Common myeloid progenitor, CD34-positive (primary cell): ENCODE results near the gene SLC7A6OS.

Experiments used
- CTCF ChIA-PET: fragments of 350-600 bp; sonication (Branson Sonifier 250); formaldehyde crosslinking; loops from one replicate; lab custom pipeline; 2021; ENCODE audit warnings: antibody characterized with exemption; lab: Charles Lee
- POLR2A ChIA-PET: fragments of 350-600 bp; sonication (Branson Sonifier 250); formaldehyde crosslinking; loops from one replicate; lab custom pipeline; 2021; ENCODE audit warnings: antibody characterized with exemption; lab: Charles Lee
- DNase-seq, 3 donors: peaks; one replicate each; pipeline versions ENCODE4 v3.0.0 to v3.0.0-alpha.2; 2013
- H3K27ac ChIP-seq, 2 experiments: 1 replicate in 1 of 2; 2 replicates in 1 of 2; pipeline ENCODE4 v1.7.0; 2013; ENCODE audit warnings: inconsistent platforms in 2 of 2, low read length in 2 of 2, mild to moderate bottlenecking in 2 of 2, low read depth in 1 of 2, moderate library complexity in 1 of 2; ENCODE audit not compliant: severe bottlenecking in 2 of 2, insufficient read depth in 1 of 2, poor library complexity in 1 of 2
- H3K27me3 ChIP-seq, 5 experiments: replicated peaks in 2 of 5; 1 replicate in 3 of 5; 2 replicates in 2 of 5; pipeline versions ENCODE4 v1.6.1 to v1.7.0; 2013; ENCODE audit warnings: low read length in 4 of 5, mild to moderate bottlenecking in 2 of 5, moderate library complexity in 2 of 5, inconsistent platforms in 1 of 5; ENCODE audit not compliant: insufficient read depth in 5 of 5, control insufficient read depth in 4 of 5
- H3K36me3 ChIP-seq, 4 experiments: 1 replicate in 2 of 4; 2 replicates in 2 of 4; pipeline versions ENCODE4 v1.6.1 to v1.7.0; 2013; ENCODE audit warnings: low read length in 3 of 4, control low read depth in 1 of 4, mild to moderate bottlenecking in 1 of 4; ENCODE audit not compliant: control insufficient read depth in 4 of 4, insufficient read depth in 4 of 4
- H3K4me1 ChIP-seq, 4 experiments: 1 replicate in 3 of 4; 2 replicates in 1 of 4; pipeline versions ENCODE4 v1.6.1 to v1.7.1; 2013; ENCODE audit warnings: low read length in 3 of 4, mild to moderate bottlenecking in 3 of 4, control low read depth in 1 of 4, inconsistent platforms in 1 of 4, moderate library complexity in 1 of 4; ENCODE audit not compliant: control insufficient read depth in 4 of 4, insufficient read depth in 4 of 4; ENCODE audit errors: control extremely low read depth in 1 of 4
- H3K4me3 ChIP-seq, 7 experiments: 1 replicate in 4 of 7; 2 replicates in 3 of 7; pipeline versions ENCODE4 v1.5.1 to v1.7.0; 2013; ENCODE audit warnings: mild to moderate bottlenecking in 7 of 7, low read length in 6 of 7, moderate library complexity in 6 of 7, inconsistent platforms in 2 of 7, low read depth in 2 of 7, control low read depth in 1 of 7; ENCODE audit not compliant: insufficient read depth in 4 of 7, control insufficient read depth in 1 of 7; ENCODE audit errors: extremely low read depth in 1 of 7
- H3K9me3 ChIP-seq, 5 experiments: 1 replicate in 4 of 5; 2 replicates in 1 of 5; pipeline versions ENCODE4 v1.6.1 to v1.7.1; 2013; ENCODE audit warnings: low read length in 4 of 5, mild to moderate bottlenecking in 2 of 5, inconsistent platforms in 1 of 5, low read depth in 1 of 5, moderate library complexity in 1 of 5; ENCODE audit not compliant: control insufficient read depth in 4 of 5, insufficient read depth in 2 of 5; ENCODE audit errors: control extremely low read depth in 1 of 5
- WGBS: methylation state at CpG from one replicate; pipeline ENCODE4 v1.1.5; 2013; ENCODE audit not compliant: insufficient coverage; 5-methylcytosine and 5-hydroxymethylcytosine counted together

SLC7A6OS gene

DNA sequence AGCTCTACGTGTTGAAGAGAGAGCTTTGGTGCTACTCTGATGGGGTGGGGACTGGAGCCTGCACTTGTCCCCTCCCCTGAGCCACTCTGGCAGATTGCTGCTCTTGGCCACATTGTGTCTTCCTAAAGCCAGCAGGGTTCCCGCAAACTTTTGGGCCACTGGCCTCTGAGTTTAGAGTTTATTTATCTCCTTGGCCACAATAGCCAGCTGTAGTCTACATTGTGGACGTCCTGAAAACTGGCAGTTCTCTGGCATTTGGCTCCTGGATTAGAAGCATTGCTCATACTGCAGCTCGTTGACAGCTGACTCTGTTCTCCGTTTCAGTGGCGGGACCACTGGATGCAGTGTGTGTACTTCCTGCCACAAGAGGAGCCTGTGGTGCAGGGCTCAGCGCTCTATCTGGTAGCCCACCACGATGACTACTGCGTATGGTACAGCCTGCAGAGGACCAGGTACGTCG lies 34.6 kb upstream of the SLC7A6OS start:
- Histone ChIP-seq H3K4me3 (no peak overlapping the region), H3K9me3 (no peaks in the 10 kb centered on the region), H3K36me3 (peaks cover 19 to 90% (median 77%) of the 10 kb centered on the region in 4 experiments), H3K4me1 (peaks cover 0 to 3% (median under 1%) of the 10 kb centered on the region in 4 experiments), H3K27me3 (no peaks in the 10 kb centered on the region), H3K27ac (no peak overlapping the region)
- POLR2A ChIA-PET, result no interaction called here
- CTCF ChIA-PET, result interaction anchor here (1.4 kb wide), 1 partner anchor 10 kb away, joined by 4 read pairs; no protein-coding TSS in a partner anchor
- peak in 2 of 3 donors; percentile 43 to 50 for DNase-seq
- WGBS, result 87% methylated on average over 4 of the region's 11 CpGs

DNA sequence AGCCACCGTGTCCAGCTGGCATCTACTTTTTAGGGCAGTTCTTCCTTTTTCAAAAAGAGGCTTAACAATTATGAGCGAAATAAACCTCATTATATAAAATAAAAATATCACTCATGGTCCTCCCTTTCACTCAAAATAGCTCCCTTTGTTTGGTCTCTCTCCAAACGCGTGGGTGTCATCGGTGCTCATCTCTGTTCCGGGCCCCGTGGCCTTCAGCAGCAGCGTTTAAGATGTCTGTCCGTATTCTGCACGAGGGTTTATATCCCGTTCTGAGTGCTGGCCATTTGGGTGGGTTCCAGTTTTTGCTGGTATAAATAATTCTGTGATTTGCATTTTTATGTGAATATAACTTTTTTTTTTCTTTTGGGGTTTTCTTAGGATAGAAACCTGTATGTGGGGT lies 33.5 kb upstream of the SLC7A6OS start:
- H3K4me3 ChIP-seq, result no peak overlapping the region
- peaks cover 0 to 3% (median under 1%) of the 10 kb centered on the region in 4 experiments for H3K4me1 ChIP-seq
- DNase-seq, result no peak
- ChIA-PET POLR2A (no interaction called here), CTCF (interaction anchor here (1.2 to 1.5 kb wide), 3 partner anchors 11 to 845 kb away, joined by 3 to 4 read pairs (median 3); no protein-coding TSS in a partner anchor)
- no peaks in the 10 kb centered on the region for H3K9me3 ChIP-seq
- 94% methylated on average over 10 of the region's 11 CpGs for WGBS
- H3K27me3 ChIP-seq, result no peaks in the 10 kb centered on the region
- H3K36me3 ChIP-seq, result peaks cover 21 to 90% (median 79%) of the 10 kb centered on the region in 4 experiments
- no peak overlapping the region for H3K27ac ChIP-seq

DNA sequence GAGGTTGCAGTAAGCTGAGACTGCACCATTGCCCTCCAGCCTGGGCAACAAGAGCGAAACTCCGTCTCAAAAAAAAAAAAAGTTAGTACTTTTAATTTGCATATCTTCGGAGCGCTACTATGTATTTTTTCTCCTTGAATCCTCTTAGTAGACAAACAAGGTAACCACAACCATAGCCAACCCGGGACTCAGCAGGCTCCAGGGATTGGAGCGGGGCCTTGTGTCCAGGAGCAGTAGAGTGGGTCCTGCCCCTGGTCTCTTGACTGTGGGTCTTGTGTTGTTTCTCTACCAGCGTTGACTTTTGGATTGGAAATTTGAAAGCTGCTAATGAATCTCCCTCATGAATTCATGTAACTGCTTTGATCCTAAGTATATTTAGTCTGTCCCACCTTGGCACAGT lies 32.4 kb upstream of the SLC7A6OS start:
- Histone ChIP-seq H3K4me3 (no peak overlapping the region), H3K27ac (no peak overlapping the region), H3K4me1 (peaks cover 0 to 3% (median under 1%) of the 10 kb centered on the region in 4 experiments), H3K9me3 (no peaks in the 10 kb centered on the region), H3K36me3 (peaks cover 22 to 92% (median 77%) of the 10 kb centered on the region in 4 experiments), H3K27me3 (no peaks in the 10 kb centered on the region)
- WGBS, result 90% methylated on average over 3 of the region's 7 CpGs
- ChIA-PET POLR2A (no interaction called here), CTCF (interaction anchor here (1.5 kb wide), 1 partner anchor 82 kb away, joined by 3 read pairs; no protein-coding TSS in a partner anchor)
- DNase-seq, result no peak

DNA sequence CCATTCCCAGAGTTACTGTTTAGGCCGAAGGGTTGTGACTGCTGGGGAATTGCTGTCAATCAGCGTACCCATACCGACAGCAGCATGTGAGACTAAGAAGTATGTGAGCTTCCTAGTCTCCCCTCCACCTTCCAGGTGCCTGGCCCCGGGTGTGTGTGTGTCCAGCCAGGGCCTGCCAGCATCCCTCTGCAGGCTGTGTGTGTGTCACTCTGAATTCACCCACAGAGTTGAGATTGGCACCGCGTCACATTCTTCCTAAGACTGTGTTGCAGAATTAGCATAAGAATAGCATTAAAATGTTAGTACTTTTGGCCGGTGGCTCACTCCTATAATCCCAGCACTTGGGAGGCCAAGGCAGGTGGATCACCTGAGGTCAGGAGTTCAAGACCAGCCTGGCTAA lies 31.9 kb upstream of the SLC7A6OS start:
- 96% methylated on average over 7 of the region's 7 CpGs for WGBS
- CTCF ChIA-PET, result no interaction called here
- no peak for DNase-seq
- Histone ChIP-seq H3K4me3 (no peak overlapping the region), H3K4me1 (peaks cover 0 to 3% (median under 1%) of the 10 kb centered on the region in 4 experiments), H3K9me3 (no peaks in the 10 kb centered on the region), H3K27ac (no peak overlapping the region), H3K36me3 (peaks cover 22 to 92% (median 77%) of the 10 kb centered on the region in 4 experiments), H3K27me3 (no peaks in the 10 kb centered on the region)
- POLR2A ChIA-PET, result no interaction called here

DNA sequence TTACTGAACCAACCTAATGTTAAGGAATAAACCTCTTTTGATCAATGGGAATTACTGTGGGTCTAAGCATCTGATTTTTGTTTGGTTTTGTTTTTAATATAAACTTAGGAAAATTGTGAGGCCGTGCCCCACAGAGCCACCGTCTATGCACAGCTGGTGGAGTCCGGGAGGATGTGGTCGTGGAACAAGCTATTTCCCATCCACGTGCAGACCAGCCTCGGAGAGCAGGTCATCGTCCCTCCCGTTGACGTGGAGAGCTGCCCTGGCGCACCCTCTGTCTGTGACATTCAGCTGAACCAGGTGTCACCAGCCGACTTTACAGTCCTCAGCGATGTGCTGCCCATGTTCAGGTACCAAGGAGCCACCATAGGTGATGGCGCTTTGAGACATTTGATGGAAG lies 28.5 kb upstream of the SLC7A6OS start:
- no peak overlapping the region for H3K27ac ChIP-seq
- peaks cover 0 to 3% (median 0%) of the 10 kb centered on the region in 4 experiments for H3K4me1 ChIP-seq
- no peaks in the 10 kb centered on the region for H3K9me3 ChIP-seq
- H3K27me3 ChIP-seq, result no peaks in the 10 kb centered on the region
- ChIA-PET CTCF (interaction anchor here (1.0 to 2.0 kb wide), 4 partner anchors 10 to 78 kb away, joined by 3 to 8 read pairs (median 5); no protein-coding TSS in a partner anchor), POLR2A (no interaction called here)
- peaks cover 24 to 85% (median 63%) of the 10 kb centered on the region in 4 experiments for H3K36me3 ChIP-seq
- no peak overlapping the region for H3K4me3 ChIP-seq
- 93% methylated on average over 12 of the region's 13 CpGs for WGBS
- DNase-seq, result no peak

DNA sequence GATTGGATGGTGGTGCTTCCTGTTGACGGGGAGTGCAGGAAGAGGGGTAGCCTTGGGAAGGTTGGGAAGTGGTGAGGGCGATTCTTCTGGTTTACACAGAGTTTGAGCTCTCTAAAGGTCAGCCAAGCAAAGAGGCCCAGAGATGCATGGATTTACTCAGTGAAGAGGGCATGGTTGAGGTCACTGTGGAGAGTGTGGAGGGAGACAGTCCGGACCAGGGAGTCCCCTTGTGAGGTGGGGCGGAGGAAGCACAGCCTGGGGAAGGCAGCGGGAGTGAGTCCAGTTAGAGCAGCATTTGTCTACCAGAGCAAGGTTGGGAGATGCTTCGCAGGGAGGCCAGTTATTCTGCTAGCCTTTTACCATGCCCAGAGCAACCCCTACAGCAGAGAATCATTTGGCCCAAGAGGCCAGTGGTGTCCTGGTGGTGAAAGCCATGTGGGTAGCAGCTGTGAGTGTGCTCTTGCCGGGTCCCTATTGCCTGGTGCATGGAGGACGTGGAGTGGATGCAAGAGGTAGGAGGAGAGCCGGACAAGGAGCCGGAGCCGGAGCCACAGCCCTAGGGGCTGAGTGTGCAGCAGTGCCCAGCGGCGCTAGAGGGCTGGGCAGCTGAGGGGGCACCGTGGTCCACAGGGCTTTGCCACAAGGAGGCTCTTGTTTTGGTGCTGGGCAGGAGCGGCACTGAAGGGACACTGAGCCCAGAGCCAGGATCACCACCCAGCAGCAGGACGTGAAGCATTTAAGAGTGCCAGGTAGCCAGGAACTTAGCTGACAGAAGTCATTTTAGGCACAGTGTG lies 27.8 kb upstream of the SLC7A6OS start:
- no peaks in the 10 kb centered on the region for H3K27me3 ChIP-seq
- 92% methylated on average over 13 of the region's 16 CpGs for WGBS
- no peaks in the 10 kb centered on the region for H3K9me3 ChIP-seq
- ChIA-PET CTCF (interaction anchor here (1.1 to 1.7 kb wide), 2 partner anchors 77 to 80 kb away, joined by 4 to 6 read pairs; no protein-coding TSS in a partner anchor), POLR2A (no interaction called here)
- H3K36me3 ChIP-seq, result peaks cover 24 to 80% (median 60%) of the 10 kb centered on the region in 4 experiments
- no peak for DNase-seq
- H3K27ac ChIP-seq, result no peak overlapping the region
- peaks cover 0 to 10% (median under 1%) of the 10 kb centered on the region in 4 experiments for H3K4me1 ChIP-seq
- no peak overlapping the region for H3K4me3 ChIP-seq

DNA sequence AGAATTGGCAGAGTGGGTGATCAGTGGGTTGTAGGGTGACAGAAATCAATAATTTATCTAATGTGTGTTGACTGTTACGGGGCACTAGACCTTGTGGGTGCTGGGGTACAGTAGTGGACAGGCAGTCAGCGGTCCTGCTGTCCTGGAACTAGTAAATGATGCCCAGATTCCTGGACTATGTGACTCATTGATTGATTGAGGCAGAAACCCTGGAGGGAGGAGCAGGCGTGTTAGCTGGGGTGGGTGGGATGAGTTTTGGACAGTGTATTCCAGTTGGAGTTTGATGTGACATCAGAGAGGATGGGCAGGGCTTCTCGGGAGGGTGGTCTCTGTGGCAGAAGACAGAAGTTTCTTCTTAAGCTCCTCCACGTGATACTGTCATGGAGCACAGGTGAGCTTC lies 24.4 kb upstream of the SLC7A6OS start:
- DNase-seq, result no peak
- Histone ChIP-seq H3K36me3 (peaks cover 10 to 51% (median 38%) of the 10 kb centered on the region in 4 experiments), H3K9me3 (no peaks in the 10 kb centered on the region), H3K27ac (no peak overlapping the region), H3K4me1 (peaks cover 5 to 37% (median 24%) of the 10 kb centered on the region in 4 experiments), H3K4me3 (no peak overlapping the region), H3K27me3 (no peaks in the 10 kb centered on the region)
- POLR2A ChIA-PET, result no interaction called here
- WGBS, result 100% methylated on average over 3 of the region's 5 CpGs
- CTCF ChIA-PET, result interaction anchor here (0.8 to 4.0 kb wide), 5 partner anchors 34 to 82 kb away, joined by 3 to 26 read pairs (median 3); partner anchors contain the start of gene SLC7A6
